A549 (cell line): ENCODE measurements around the gene FAM163B. TPM values are rescaled to one million over a fixed set of nuclear protein-coding genes. Genes with fewer than 3 reads are reported as not detected.

ENCODE experiments used
- ATAC-seq, 2 experiments: fragments of 200-7000 bp in 1 of 2; fragments of >200 bp in 1 of 2; cut with Nextera tagmentation in 1 of 2; cut with Tn5 transposase in 1 of 2; 3 replicates each; pipeline versions ENCODE4 v1.8.0 to v1.9.1; 2018 to 2020; ENCODE audit warnings: mild to moderate bottlenecking in 1 of 2, moderate library complexity in 1 of 2
- CTCF ChIA-PET: fragments of 300-600 bp; sonication (Branson Sonifier 250); formaldehyde crosslinking; extraction: SDS; loops from one replicate; lab custom pipeline; 2021; ENCODE audit warnings: antibody characterized with exemption, inconsistent platforms; lab: Yijun Ruan, JAX
- POLR2A ChIA-PET: fragments of 350-600 bp; formaldehyde crosslinking; extraction: SDS; loops from one replicate; lab custom pipeline; 2021; ENCODE audit warnings: antibody characterized with exemption, inconsistent platforms; lab: Yijun Ruan, JAX
- DNase-seq, 2 experiments: peaks; one replicate each; pipeline versions ENCODE4 v3.0.0 to v3.0.0-alpha.2; 2011 to 2016; ENCODE audit warnings: low read depth in 1 of 2, low spot score in 1 of 2
- FAIRE-seq: peaks from 2 replicates; lab custom pipeline; 2011; peaks lifted over from hg19 to GRCh38; lab: Jason Lieb, UNC
- H3K27ac ChIP-seq, 2 experiments: fragments of >200 bp; sonication (Bioruptor Twin); formaldehyde crosslinking; 3 replicates each; pipeline ENCODE4 v1.5.1; 2016 to 2017
- H3K4me1 ChIP-seq: fragments of >200 bp; sonication (Bioruptor Twin); formaldehyde crosslinking; 3 replicates; pipeline ENCODE4 v1.6.1; 2016
- H3K4me2 ChIP-seq: fragments of >200 bp; sonication (Bioruptor Twin); formaldehyde crosslinking; 3 replicates; pipeline ENCODE4 v1.6.1; 2016
- H3K4me3 ChIP-seq: fragments of >200 bp; sonication (Bioruptor Twin); formaldehyde crosslinking; 3 replicates; pipeline ENCODE4 v1.5.1; 2016
- H3K9me3 ChIP-seq: fragments of >200 bp; sonication (Bioruptor Twin); formaldehyde crosslinking; 3 replicates; pipeline ENCODE4 v1.6.1; 2016
- ATOH8 ChIP-seq: fragments of 250-450 bp; sonication (Bioruptor Pico); IDR thresholded peaks from 2 replicates; pipeline ENCODE4 v1.5.0; 2020; ENCODE audit warnings: low read depth, mild to moderate bottlenecking, moderate library complexity
- BHLHE40 ChIP-seq: IDR thresholded peaks from 2 replicates; pipeline ENCODE4 v1.6.1; 2012; ENCODE audit warnings: low read depth, low read length, inconsistent platforms
- CHD4 ChIP-seq: fragments of 200-600 bp; sonication (generic); IDR thresholded peaks from 2 replicates; pipeline ENCODE4 v1.6.1; 2016; ENCODE audit warnings: antibody characterized with exemption, mild to moderate bottlenecking, borderline replicate concordance
- CTCF ChIP-seq: fragments of >200 bp; sonication (Bioruptor Twin); formaldehyde crosslinking; IDR thresholded peaks from 3 replicates; pipeline ENCODE4 v1.5.1; 2016
- EHF ChIP-seq: fragments of 250-450 bp; sonication (Bioruptor Pico); IDR thresholded peaks from 2 replicates; pipeline ENCODE4 v1.5.0; 2020; ENCODE audit warnings: mild to moderate bottlenecking
- ELK1 ChIP-seq: fragments of 150-350 bp; IDR thresholded peaks from 2 replicates; pipeline ENCODE4 v1.6.1; 2014; ENCODE audit warnings: low read depth, mild to moderate bottlenecking, low read length
- EP300 ChIP-seq, 2 experiments: fragments of >200 bp; sonication (Bioruptor Twin); formaldehyde crosslinking; IDR thresholded peaks; 2 replicates in 1 of 2; 3 replicates in 1 of 2; pipeline ENCODE4 v1.6.1; 2016 to 2017
- ESRRA ChIP-seq: fragments of 150-350 bp; IDR thresholded peaks from 2 replicates; pipeline ENCODE4 v1.6.1; 2014; ENCODE audit warnings: mild to moderate bottlenecking, low read length, borderline replicate concordance
- FOSB ChIP-seq: fragments of 250-450 bp; sonication (Bioruptor Pico); IDR thresholded peaks from 2 replicates; pipeline ENCODE4 v1.5.0; 2020; ENCODE audit warnings: mild to moderate bottlenecking, moderate library complexity
- FOXS1 ChIP-seq: fragments of 250-450 bp; sonication (Bioruptor Pico); IDR thresholded peaks from 2 replicates; pipeline ENCODE4 v1.5.0; 2020; ENCODE audit warnings: mild to moderate bottlenecking, moderate library complexity
- HDAC2 ChIP-seq: fragments of 200-600 bp; sonication (generic); IDR thresholded peaks from 2 replicates; pipeline ENCODE4 v1.6.1; 2016
- HMGXB4 ChIP-seq: fragments of 250-450 bp; sonication (Bioruptor Pico); IDR thresholded peaks from 2 replicates; pipeline ENCODE4 v1.5.0; 2021; ENCODE audit warnings: mild to moderate bottlenecking, moderate library complexity, borderline replicate concordance
- HOXA7 ChIP-seq: fragments of 250-450 bp; sonication (Bioruptor Pico); IDR thresholded peaks from 2 replicates; pipeline ENCODE4 v1.5.0; 2020; ENCODE audit warnings: mild to moderate bottlenecking, moderate library complexity
- HOXB5 ChIP-seq: fragments of 250-450 bp; sonication (Bioruptor Pico); IDR thresholded peaks from 2 replicates; pipeline ENCODE4 v1.5.0; 2020; ENCODE audit warnings: mild to moderate bottlenecking, moderate library complexity
- MYC ChIP-seq: IDR thresholded peaks from 2 replicates; pipeline ENCODE4 v1.6.1; 2012; ENCODE audit warnings: mild to moderate bottlenecking, inconsistent platforms, low read length, improper control_type of control experiment, borderline replicate concordance
- NFE2L2 ChIP-seq: fragments of 150-350 bp; conservative IDR thresholded peaks from 2 replicates; pipeline ENCODE4 v1.6.1; 2014; ENCODE audit warnings: low read length
- NPAS2 ChIP-seq: fragments of 250-450 bp; sonication (Bioruptor Pico); IDR thresholded peaks from 2 replicates; pipeline ENCODE4 v1.8.0; 2022; ENCODE audit warnings: mild to moderate bottlenecking, moderate library complexity, borderline replicate concordance
- NR3C1 ChIP-seq: fragments of >200 bp; sonication (Bioruptor Twin); formaldehyde crosslinking; IDR thresholded peaks from 3 replicates; pipeline ENCODE4 v1.6.1; 2017
- PBX3 ChIP-seq: IDR thresholded peaks from 2 replicates; pipeline ENCODE4 v1.6.1; 2012
- POLR2AphosphoS2 ChIP-seq: conservative IDR thresholded peaks from 2 replicates; pipeline ENCODE4 v1.6.1; 2012; ENCODE audit warnings: low read length, improper control_type of control experiment, inconsistent platforms
- TP53 ChIP-seq: fragments of 250-450 bp; sonication (Bioruptor Pico); IDR thresholded peaks from 2 replicates; pipeline ENCODE4 v1.5.0; 2021; ENCODE audit warnings: mild to moderate bottlenecking, moderate library complexity
- USF2 ChIP-seq: fragments of 450-650 bp; IDR thresholded peaks from 2 replicates; pipeline ENCODE4 v1.6.1; 2014; ENCODE audit warnings: antibody characterized with exemption
- ZC3H11A ChIP-seq: fragments of 450-650 bp; IDR thresholded peaks from 2 replicates; pipeline ENCODE4 v1.6.1; 2014; ENCODE audit warnings: antibody characterized with exemption, mild to moderate bottlenecking
- ZNF302 ChIP-seq: fragments of 250-450 bp; sonication (Bioruptor Pico); IDR thresholded peaks from 2 replicates; pipeline ENCODE4 v1.9.0; 2021; ENCODE audit warnings: inconsistent platforms, mild to moderate bottlenecking, moderate library complexity
- WGBS: methylation state at CpG from one replicate; pipeline ENCODE4 v1.1.6; 2017; ENCODE audit errors: missing lambda C conversion rate; 5-methylcytosine and 5-hydroxymethylcytosine counted together
- polyA plus RNA-seq, 4 experiments: library from polyadenylated mRNA; depleted of rRNA in 3 of 4; stranded (reverse); fragments of >200 nt; fragmentation: RNase III in 1 of 4; extraction: RNeasy Plus Mini Kit Qiagen cat#74134 plus additional on column Dnase treatment in 1 of 4; gene quantifications; 2 replicates in 3 of 4; 3 replicates in 1 of 4; pipeline ENCODE4 v1.2.3, GENCODE V29; 2011 to 2017

The FAM163B gene
- polyA plus RNA-seq, 2 of the 4 experiments (the other 2 are of a cell fraction) = not detected

- no peak overlapping the region for H3K4me3 ChIP-seq
- 47% methylated on average over 6 of the region's 23 CpGs for WGBS
- no peaks in the 10 kb centered on the region for H3K9me3 ChIP-seq
- H3K27ac ChIP-seq = no peak overlapping the region
- no peak for FAIRE-seq
- TF ChIP-seq ESRRA (no peak), NPAS2 (CRISPR knock-in tag) (no peak), CHD4 (no peak), USF2 (no peak), ZC3H11A (no peak), HMGXB4 (CRISPR knock-in tag) (no peak), FOSB (CRISPR knock-in tag) (no peak), ELK1 (no peak), FOXS1 (CRISPR knock-in tag) (no peak), POLR2AphosphoS2 (no peak), PBX3 (no peak), HOXA7 (CRISPR knock-in tag) (no peak), ZNF302 (CRISPR knock-in tag) (no peak), EHF (no peak), HOXB5 (CRISPR knock-in tag) (no peak), EP300 (IDR thresholded peaks at IDR 0.05) (no peak)
- ChIA-PET CTCF (no interaction called here), POLR2A (no interaction called here)
- no peak for ATAC-seq
- H3K4me2 ChIP-seq = no peak overlapping the region
- H3K4me1 ChIP-seq = no peaks in the 10 kb centered on the region
- no peak for DNase-seq
These were observed 20.3 kb upstream of the FAM163B start for GRCh38 chr9:133629221-133630110.

GRCh38 chr9:133628766-133629165 lies 19.6 kb upstream of the FAM163B start:
- FAIRE-seq = no peak
- WGBS = 32% methylated on average over 8 of the region's 8 CpGs

More at GRCh38 chr9:133628766-133629165, 19.6 kb upstream of the FAM163B start:
- no peak overlapping the region for H3K27ac ChIP-seq
- no peak overlapping the region for H3K4me2 ChIP-seq
- ATAC-seq (no peak), DNase-seq (no peak)
- TF ChIP-seq USF2 (no peak), ELK1 (no peak), MYC (no peak), TP53 (CRISPR knock-in tag) (no peak), HDAC2 (no peak), ZNF302 (CRISPR knock-in tag) (no peak), BHLHE40 (no peak), ATOH8 (CRISPR knock-in tag) (no peak), NFE2L2 (no peak), NR3C1 (no peak), CTCF (no peak)
- H3K4me3 ChIP-seq = no peak overlapping the region
- ChIA-PET POLR2A (no interaction called here), CTCF (interaction anchor here (1.6 kb wide), 1 partner anchor 15 kb away, joined by 4 read pairs; no protein-coding TSS in a partner anchor)
- no peaks in the 10 kb centered on the region for H3K4me1 ChIP-seq
- H3K9me3 ChIP-seq = no peaks in the 10 kb centered on the region
